Measurements from ENCODE around the gene MYH14. TPM values are rescaled to one million over a fixed set of nuclear protein-coding genes. Genes with fewer than 3 reads are reported as not detected.

The MYH14 gene
- total and polyA plus RNA-seq, 10 of the 15 experiments (the other 5 are each of a cell fraction or from before 2014, with no cell fraction given): 0.06 to 0.69 (median 0.15) TPM; not detected in 4

GRCh38 chr19:50158577-50158976 is 44.8 kb upstream of the MYH14 start:
- intact Hi-C loops (cut with micrococcal nuclease; ENCODE audit: unreplicated experiment) (no loop called here), in situ Hi-C loops (cut with MboI) (no loop called here)
- Histone ChIP-seq H3K4me2 (ENCODE audit: control insufficient read depth, insufficient read depth) (no peak overlapping the region), H3K27me3 (replicated peaks in 1 of 2; ENCODE audit: control insufficient read depth in 2 of 2, insufficient read depth in 2 of 2, low read length in 1 of 2) (no peaks in the 10 kb centered on the region), H3K9me3 (replicated peaks; ENCODE audit: control insufficient read depth, insufficient read depth, low read length) (no peaks in the 10 kb centered on the region; the same call in 2 of the 3 replicates), H2AFZ (ENCODE audit: control insufficient read depth, low read depth, low read length) (no peak overlapping the region), H3K4me1 (ENCODE audit: control insufficient read depth, insufficient read depth, low read length) (no peaks in the 10 kb centered on the region), H3K27ac (ENCODE audit: control insufficient read depth, insufficient read depth) (no peak overlapping the region), H3K36me3 (ENCODE audit: control insufficient read depth in 2 of 2, insufficient read depth in 2 of 2, low read length in 1 of 2) (no peaks in the 10 kb centered on the region; a peak in 1 of 4 replicates), H3K9ac (ENCODE audit: control insufficient read depth, insufficient read depth, low read length) (no peak overlapping the region), H3K79me2 (ENCODE audit: control insufficient read depth, insufficient read depth, low read length) (no peaks in the 10 kb centered on the region), H4K20me1 (ENCODE audit: control insufficient read depth, insufficient read depth) (no peaks in the 10 kb centered on the region), H3K4me3 (no peak overlapping the region)
- FAIRE-seq: no peak
- ChIA-PET CTCF (no interaction called here), SMC1A (ENCODE audit: uncharacterized antibody, unreplicated experiment) (no interaction called here), POLR2A (no interaction called here), RAD21 (ENCODE audit: unreplicated experiment) (no interaction called here)
- no peak for DNase-seq (ENCODE audit: low read depth, low spot score)
- BruUV-seq (replicated peaks): no TSS peak
- no peak for ATAC-seq
- TF ChIP-seq REST (IDR thresholded peaks at IDR 0.05; ENCODE audit: low read depth, low read length): no peak
- no peak for TF ChIP-seq CREM (IDR thresholded peaks at IDR 0.05; ENCODE audit: low read depth)
- TF ChIP-seq CEBPZ (IDR thresholded peaks at IDR 0.05; ENCODE audit: low read depth, low read length): no peak
- TF ChIP-seq, protein P1, sequence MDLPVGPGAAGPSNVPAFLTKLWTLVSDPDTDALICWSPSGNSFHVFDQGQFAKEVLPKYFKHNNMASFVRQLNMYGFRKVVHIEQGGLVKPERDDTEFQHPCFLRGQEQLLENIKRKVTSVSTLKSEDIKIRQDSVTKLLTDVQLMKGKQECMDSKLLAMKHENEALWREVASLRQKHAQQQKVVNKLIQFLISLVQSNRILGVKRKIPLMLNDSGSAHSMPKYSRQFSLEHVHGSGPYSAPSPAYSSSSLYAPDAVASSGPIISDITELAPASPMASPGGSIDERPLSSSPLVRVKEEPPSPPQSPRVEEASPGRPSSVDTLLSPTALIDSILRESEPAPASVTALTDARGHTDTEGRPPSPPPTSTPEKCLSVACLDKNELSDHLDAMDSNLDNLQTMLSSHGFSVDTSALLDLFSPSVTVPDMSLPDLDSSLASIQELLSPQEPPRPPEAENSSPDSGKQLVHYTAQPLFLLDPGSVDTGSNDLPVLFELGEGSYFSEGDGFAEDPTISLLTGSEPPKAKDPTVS (IDR thresholded peaks at IDR 0.05; ENCODE audit: low read depth, low read length): no peak
- TF ChIP-seq RCOR1 (conservative IDR thresholded peaks at IDR 0.05; ENCODE audit: low read depth, low read length): no peak
- no peak for TF ChIP-seq ZNF274 (IDR thresholded peaks at IDR 0.05; ENCODE audit: insufficient read depth, insufficient read length)
- no peak for TF ChIP-seq KDM1A (IDR thresholded peaks at IDR 0.05; ENCODE audit: borderline replicate concordance)
- TF ChIP-seq PBX3 (IDR thresholded peaks at IDR 0.05; ENCODE audit: insufficient replicate concordance, low read depth, low read length): no peak
- TF ChIP-seq PAX8 (IDR thresholded peaks at IDR 0.05): no peak
- TF ChIP-seq MEF2A (IDR thresholded peaks at IDR 0.05; ENCODE audit: insufficient read depth, low read depth, low read length): no peak
- TF ChIP-seq MTA2 (IDR thresholded peaks at IDR 0.05; ENCODE audit: low read depth): no peak
- TF ChIP-seq SP1 (IDR thresholded peaks at IDR 0.05; ENCODE audit: low read depth, low read length): no peak

Data from GM12878 (cell line).